ENCODE results near the gene C11orf68. TPM values are rescaled to one million over a fixed set of nuclear protein-coding genes. Genes with fewer than 3 reads are reported as not detected.

The C11orf68 gene
- total and polyA plus RNA-seq, 2 experiments from 2014 or later: 16.8 to 23.2 TPM

- Mint-ChIP-seq H3K4me3 (peak overlapping the region; percentile 75), H3K27me3 (ENCODE audit: insufficient read depth, low read depth, poor library complexity) (peaks cover 43% of the 10 kb centered on the region), H3K36me3 (ENCODE audit: low read depth) (no peaks in the 10 kb centered on the region), H3K4me1 (peaks cover 3% of the 10 kb centered on the region; the same call in 1 of the 3 replicates), H3K27ac (no peak overlapping the region), H3K9me3 (no peaks in the 10 kb centered on the region; the same call in 2 of the 3 replicates)
- no peaks in the 10 kb centered on the region for H3K79me2 ChIP-seq (replicated peaks; ENCODE audit: insufficient read depth)
- peak overlapping the region; percentile 83 for H3K4me3 ChIP-seq
- no peaks in the 10 kb centered on the region for H3F3A ChIP-seq (replicated peaks; ENCODE audit: low read depth)
- TF ChIP-seq EZH2phosphoT487 (IDR thresholded peaks at IDR 0.05; ENCODE audit: unreplicated experiment): no peak
- no peak for TF ChIP-seq ZNF114 (CRISPR knock-in tag; IDR thresholded peaks at IDR 0.05)
- TF ChIP-seq POLR2AphosphoS5 (IDR thresholded peaks at IDR 0.05; ENCODE audit: low read depth): peak; percentile 87
- peak; percentile 70 for TF ChIP-seq CREB1 (CRISPR knock-in tag; IDR thresholded peaks at IDR 0.05; ENCODE audit: low read depth)
- no peak for TF ChIP-seq NANOG (IDR thresholded peaks at IDR 0.05; ENCODE audit: borderline replicate concordance)
- peak overlapping the region; percentile 99 for H3K4me2 ChIP-seq
- ATAC-seq (peak; percentile 76), DNase-seq (ENCODE audit: low spot score) (peak; percentile 96)
- no peaks in the 10 kb centered on the region for H3K9me2 ChIP-seq (ENCODE audit: insufficient read depth)
- peaks cover 27% of the 10 kb centered on the region for H3K27me3 ChIP-seq (ENCODE audit: insufficient read depth)
- H4K20me1 ChIP-seq (replicated peaks; ENCODE audit: insufficient read depth): no peaks in the 10 kb centered on the region; the same call in 1 of the 2 replicates
- no peak overlapping the region for H3K27ac ChIP-seq (ENCODE audit: low read depth)
- H2AFZ ChIP-seq: peak overlapping the region; percentile 98
- no peaks in the 10 kb centered on the region; the same call in 1 of the 2 replicates for H3K4me1 ChIP-seq (ENCODE audit: insufficient read depth)
- H3K36me3 ChIP-seq (ENCODE audit: insufficient read depth): no peaks in the 10 kb centered on the region
Measured at GRCh38 chr11:65873318-65874156, 45.3 kb downstream of the C11orf68 start.

DNA sequence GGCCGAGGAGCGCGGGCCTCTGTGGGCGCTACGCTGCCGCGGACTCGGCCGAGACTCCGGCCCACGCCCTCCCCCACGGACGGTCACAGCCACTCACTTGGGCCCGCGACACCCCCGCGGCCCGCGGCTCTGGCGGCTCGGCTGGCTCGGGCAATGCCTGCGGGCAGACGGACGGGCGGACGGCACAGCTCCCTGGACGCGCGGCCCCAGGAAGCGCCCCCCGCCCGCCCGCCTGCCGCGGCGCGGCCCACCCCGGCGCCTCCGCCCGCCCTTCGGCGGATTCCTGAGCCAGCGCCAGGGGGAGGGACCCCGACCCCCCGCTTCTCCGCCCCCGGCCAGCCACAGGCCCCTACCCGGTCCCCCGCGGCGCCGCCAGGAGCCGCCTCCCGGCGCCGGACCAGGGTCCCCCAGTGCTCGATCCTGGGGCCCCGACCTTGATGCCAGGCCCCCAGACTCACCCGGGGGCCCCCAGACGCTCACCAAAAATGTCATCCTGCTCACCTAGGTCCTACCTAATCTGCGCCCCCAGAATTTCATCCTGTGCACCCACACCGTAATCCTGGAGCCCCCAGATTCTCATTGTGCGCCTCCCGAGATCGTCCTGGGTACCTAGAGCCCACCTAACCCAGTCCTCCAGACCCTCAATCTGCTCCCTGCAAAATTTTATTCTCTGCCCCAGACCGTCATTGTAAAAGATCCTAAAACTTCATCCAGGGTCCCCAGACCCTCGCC is 46.1 kb downstream of the C11orf68 start, which contains the start of gene EFEMP2:
TSS of gene EFEMP2 (minus strand) at position 215 of the 732 bp plus-strand sequence. CDS start 446 bp downstream, outside the sequence.
- no peaks in the 10 kb centered on the region; the same call in 1 of the 2 replicates for H3F3A ChIP-seq (replicated peaks; ENCODE audit: low read depth)
- no peak within 1 kb of the TSS for H3K27ac ChIP-seq (ENCODE audit: low read depth)
- ATAC-seq (peak; percentile 9), DNase-seq (ENCODE audit: low spot score) (no peak)
- Mint-ChIP-seq H3K4me3 (peak within 1 kb of the TSS; percentile 75), H3K27ac (no peak within 1 kb of the TSS), H3K9me3 (no peaks in the 10 kb centered on the region; the same call in 2 of the 3 replicates), H3K36me3 (ENCODE audit: low read depth) (no peaks in the 10 kb centered on the region), H3K27me3 (ENCODE audit: insufficient read depth, low read depth, poor library complexity) (peaks cover 46% of the 10 kb centered on the region), H3K4me1 (peaks cover 3% of the 10 kb centered on the region; the same call in 2 of the 3 replicates)
- H3K36me3 ChIP-seq (ENCODE audit: insufficient read depth): no peaks in the 10 kb centered on the region
- peaks cover 29% of the 10 kb centered on the region for H3K27me3 ChIP-seq (ENCODE audit: insufficient read depth)
- no peaks in the 10 kb centered on the region; the same call in 1 of the 2 replicates for H4K20me1 ChIP-seq (replicated peaks; ENCODE audit: insufficient read depth)
- peak within 1 kb of the TSS; percentile 83 for H3K4me3 ChIP-seq
- no peaks in the 10 kb centered on the region; the same call in 1 of the 2 replicates for H3K4me1 ChIP-seq (ENCODE audit: insufficient read depth)
- H3K9me2 ChIP-seq (ENCODE audit: insufficient read depth): no peaks in the 10 kb centered on the region
- peak within 1 kb of the TSS; percentile 98 for H2AFZ ChIP-seq
- H3K79me2 ChIP-seq (replicated peaks; ENCODE audit: insufficient read depth): no peaks in the 10 kb centered on the region
- TF ChIP-seq ZNF114 (CRISPR knock-in tag; IDR thresholded peaks at IDR 0.05): no peak
- TF ChIP-seq EZH2 (IDR thresholded peaks at IDR 0.05; ENCODE audit: low read depth, unreplicated experiment): peak; percentile 63
- peak within 1 kb of the TSS; percentile 99 for H3K4me2 ChIP-seq
